Activated T-helper 2 cell treated with anti-CD3 and anti-CD28 coated beads, Interferon-gamma antibody, Interleukin-2, Interleukin-4, amounts not matched to agents 10 μg/mL and 5 μg/mL and 100 μg/mL, durations not matched to agents 14 hours and 24 hours and 36 hours (primary cell): ENCODE data around the gene GABBR1. TPM values are rescaled to one million over a fixed set of nuclear protein-coding genes. Genes with fewer than 3 reads are reported as not detected.

Experiments
- DNase-seq: peaks from one replicate; pipeline ENCODE4 v3.0.0; 2021; ENCODE audit warnings: low spot score
- H3K27ac Mint-ChIP-seq: one replicate; pipeline ENCODE4 v1.8.0; 2021; ENCODE audit warnings: mixed read lengths
- H3K27me3 Mint-ChIP-seq: one replicate; pipeline ENCODE4 v1.8.0; 2021; ENCODE audit warnings: low read depth, mixed read lengths
- H3K36me3 Mint-ChIP-seq: one replicate; pipeline ENCODE4 v1.8.0; 2021; ENCODE audit warnings: low read depth, mixed read lengths
- H3K4me1 Mint-ChIP-seq: one replicate; pipeline ENCODE4 v1.8.0; 2021; ENCODE audit warnings: low read depth, mixed read lengths
- H3K4me3 Mint-ChIP-seq: one replicate; pipeline ENCODE4 v1.8.0; 2021; ENCODE audit warnings: low read depth, mild to moderate bottlenecking, moderate library complexity, mixed read lengths
- H3K9me3 Mint-ChIP-seq: one replicate; pipeline ENCODE4 v1.8.0; 2021; ENCODE audit warnings: mixed read lengths
- intact Hi-C: fragments of 100-400 bp; cut with micrococcal nuclease; formaldehyde crosslinking; loops from one replicate; pipeline ENCODE4 v1.15.1; 2023
- total RNA-seq: library from RNA; stranded (reverse); gene quantifications from 2 replicates; pipeline ENCODE4 v1.2.3, GENCODE V29; 2022

The GABBR1 gene
- total RNA-seq, 1 donor from 2014 or later = 17.0 TPM

- Mint-ChIP-seq H3K9me3 (no peaks in the 10 kb centered on the region), H3K4me1 (peaks cover 7% of the 10 kb centered on the region), H3K27me3 (peaks cover 4% of the 10 kb centered on the region), H3K27ac (peak overlapping the region; percentile 98), H3K4me3 (peak overlapping the region; percentile 88), H3K36me3 (no peaks in the 10 kb centered on the region)
- DNase-seq = peak; percentile 94
- intact Hi-C loops = loop anchor here (1.0 to 10.0 kb wide), 3 partner anchors 16 to 182 kb away; partner anchors contain the start of gene HLA-F
These were observed 17.0 kb upstream of the GABBR1 start for GRCh38 chr6:29649701-29650673.

- Mint-ChIP-seq H3K27me3 (no peaks in the 10 kb centered on the region), H3K4me3 (no peak overlapping the region), H3K27ac (no peak overlapping the region), H3K9me3 (no peaks in the 10 kb centered on the region), H3K36me3 (no peaks in the 10 kb centered on the region), H3K4me1 (peaks cover 7% of the 10 kb centered on the region)
- intact Hi-C loops = no loop called here
- no peak for DNase-seq
These were observed 15.1 kb upstream of the GABBR1 start for GRCh38 chr6:29647927-29648642.

- Mint-ChIP-seq H3K27ac (peak overlapping the region; percentile 61), H3K36me3 (no peaks in the 10 kb centered on the region), H3K4me3 (no peak overlapping the region), H3K4me1 (peaks cover 6% of the 10 kb centered on the region), H3K9me3 (no peaks in the 10 kb centered on the region), H3K27me3 (peaks cover 9% of the 10 kb centered on the region)
- intact Hi-C loops = no loop called here
- DNase-seq = peak; percentile 37
These were observed 8.6 kb upstream of the GABBR1 start for GRCh38 chr6:29641430-29642148.

- Mint-ChIP-seq H3K27ac (no peak overlapping the region), H3K4me1 (peaks cover 15% of the 10 kb centered on the region), H3K4me3 (no peak overlapping the region), H3K36me3 (no peaks in the 10 kb centered on the region), H3K9me3 (no peaks in the 10 kb centered on the region), H3K27me3 (peaks cover 23% of the 10 kb centered on the region)
- DNase-seq = no peak
- intact Hi-C loops = no loop called here
These were observed 4.3 kb upstream of the GABBR1 start for GRCh38 chr6:29637247-29637646.

GRCh38 chr6:29633534-29633905 lies 537 bp upstream of the GABBR1 start:
- intact Hi-C loops = no loop called here
- H3K27me3 Mint-ChIP-seq = peaks cover 46% of the 10 kb centered on the region
- no peaks in the 10 kb centered on the region for H3K9me3 Mint-ChIP-seq
- peak overlapping the region; percentile 64 for H3K4me3 Mint-ChIP-seq
- H3K36me3 Mint-ChIP-seq = peaks cover 3% of the 10 kb centered on the region
- H3K4me1 Mint-ChIP-seq = peaks cover 35% of the 10 kb centered on the region
- no peak for DNase-seq
- H3K27ac Mint-ChIP-seq = no peak overlapping the region

- no peak overlapping the region for H3K27ac Mint-ChIP-seq
- peaks cover 47% of the 10 kb centered on the region for H3K27me3 Mint-ChIP-seq
- peaks cover 38% of the 10 kb centered on the region for H3K4me1 Mint-ChIP-seq
- DNase-seq = peak; percentile 38
- intact Hi-C loops = no loop called here
- H3K9me3 Mint-ChIP-seq = no peaks in the 10 kb centered on the region
- H3K4me3 Mint-ChIP-seq = peak overlapping the region; percentile 81
- H3K36me3 Mint-ChIP-seq = peaks cover 3% of the 10 kb centered on the region
These were observed 887 bp downstream of the GABBR1 start for GRCh38 chr6:29631860-29632731.

GRCh38 chr6:29631209-29631810 lies 1.7 kb downstream of the GABBR1 start:
- Mint-ChIP-seq H3K27me3 (peaks cover 52% of the 10 kb centered on the region), H3K27ac (no peak overlapping the region), H3K9me3 (no peaks in the 10 kb centered on the region), H3K4me3 (peak overlapping the region; percentile 81), H3K36me3 (peaks cover 3% of the 10 kb centered on the region), H3K4me1 (peaks cover 38% of the 10 kb centered on the region)
- no peak for DNase-seq
- intact Hi-C loops = no loop called here

- peaks cover 53% of the 10 kb centered on the region for H3K27me3 Mint-ChIP-seq
- H3K4me3 Mint-ChIP-seq = peak overlapping the region; percentile 81
- DNase-seq = no peak
- H3K36me3 Mint-ChIP-seq = peaks cover 3% of the 10 kb centered on the region
- H3K9me3 Mint-ChIP-seq = no peaks in the 10 kb centered on the region
- intact Hi-C loops = no loop called here
- H3K4me1 Mint-ChIP-seq = peaks cover 38% of the 10 kb centered on the region
- H3K27ac Mint-ChIP-seq = no peak overlapping the region
These were observed 2.7 kb downstream of the GABBR1 start for GRCh38 chr6:29630315-29630714.

GRCh38 chr6:29629571-29629970 lies 3.4 kb downstream of the GABBR1 start:
- Mint-ChIP-seq H3K36me3 (peaks cover 3% of the 10 kb centered on the region), H3K4me3 (peak overlapping the region; percentile 83), H3K4me1 (peaks cover 38% of the 10 kb centered on the region), H3K27ac (no peak overlapping the region), H3K27me3 (peaks cover 56% of the 10 kb centered on the region), H3K9me3 (no peaks in the 10 kb centered on the region)
- DNase-seq = no peak
- intact Hi-C loops = no loop called here

GRCh38 chr6:29628419-29629281 lies 4.3 kb downstream of the GABBR1 start:
- intact Hi-C loops = no loop called here
- Mint-ChIP-seq H3K27ac (no peak overlapping the region), H3K36me3 (peaks cover 3% of the 10 kb centered on the region), H3K9me3 (no peaks in the 10 kb centered on the region), H3K4me3 (peak overlapping the region; percentile 83), H3K4me1 (peaks cover 34% of the 10 kb centered on the region), H3K27me3 (peaks cover 57% of the 10 kb centered on the region)
- DNase-seq = peak; percentile 23
